ENCODE results near the gene PSAT1.

Gene PSAT1

DNA sequence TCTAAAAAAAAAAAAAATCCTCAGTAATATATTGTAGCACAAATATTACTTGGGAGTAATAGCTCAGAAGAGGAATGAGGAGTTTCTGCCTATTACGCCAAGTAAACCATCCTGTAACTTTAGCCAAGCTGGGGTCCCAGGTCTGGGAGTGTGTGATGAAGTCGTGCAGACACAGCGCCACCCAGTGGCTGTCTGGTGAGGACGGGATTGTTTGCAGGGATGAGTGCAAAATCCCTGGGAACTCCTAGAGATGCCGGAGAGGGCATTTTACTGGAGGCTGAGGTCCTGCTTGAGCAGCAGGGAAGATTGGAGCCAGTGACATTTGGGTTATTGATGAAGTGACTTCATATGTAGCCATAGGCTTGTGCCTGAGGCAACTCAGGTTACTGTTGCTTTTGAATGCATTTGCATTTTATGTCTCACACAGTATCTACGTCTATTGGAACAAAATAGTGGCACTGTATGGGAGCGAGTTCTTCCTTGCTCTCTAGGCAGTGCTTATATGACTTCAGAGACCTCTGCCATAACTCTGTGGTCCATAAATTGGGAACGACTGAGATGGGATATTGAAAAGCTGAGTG is 72.8 kb downstream of the PSAT1 start:
- Histone ChIP-seq H3K27me3 (ENCODE audit: insufficient read depth, low read depth) (no peaks in the 10 kb centered on the region), H3K4me1 (ENCODE audit: low read depth, poor library complexity, severe bottlenecking) (peaks cover 8% of the 10 kb centered on the region), H3K36me3 (ENCODE audit: insufficient read depth) (no peaks in the 10 kb centered on the region), H3K79me2 (ENCODE audit: insufficient read depth, low read depth) (no peaks in the 10 kb centered on the region), H3K27ac (no peak overlapping the region), H3K4me2 (no peak overlapping the region), H3K9ac (no peak overlapping the region), H2AFZ (ENCODE audit: low read depth) (no peak overlapping the region), H3K4me3 (IDR thresholded peaks at IDR 0.05; ENCODE audit: insufficient read depth, low read depth, low read length) (no peak overlapping the region), H4K20me1 (ENCODE audit: insufficient read depth) (no peaks in the 10 kb centered on the region)
- TF ChIP-seq, protein P1, sequence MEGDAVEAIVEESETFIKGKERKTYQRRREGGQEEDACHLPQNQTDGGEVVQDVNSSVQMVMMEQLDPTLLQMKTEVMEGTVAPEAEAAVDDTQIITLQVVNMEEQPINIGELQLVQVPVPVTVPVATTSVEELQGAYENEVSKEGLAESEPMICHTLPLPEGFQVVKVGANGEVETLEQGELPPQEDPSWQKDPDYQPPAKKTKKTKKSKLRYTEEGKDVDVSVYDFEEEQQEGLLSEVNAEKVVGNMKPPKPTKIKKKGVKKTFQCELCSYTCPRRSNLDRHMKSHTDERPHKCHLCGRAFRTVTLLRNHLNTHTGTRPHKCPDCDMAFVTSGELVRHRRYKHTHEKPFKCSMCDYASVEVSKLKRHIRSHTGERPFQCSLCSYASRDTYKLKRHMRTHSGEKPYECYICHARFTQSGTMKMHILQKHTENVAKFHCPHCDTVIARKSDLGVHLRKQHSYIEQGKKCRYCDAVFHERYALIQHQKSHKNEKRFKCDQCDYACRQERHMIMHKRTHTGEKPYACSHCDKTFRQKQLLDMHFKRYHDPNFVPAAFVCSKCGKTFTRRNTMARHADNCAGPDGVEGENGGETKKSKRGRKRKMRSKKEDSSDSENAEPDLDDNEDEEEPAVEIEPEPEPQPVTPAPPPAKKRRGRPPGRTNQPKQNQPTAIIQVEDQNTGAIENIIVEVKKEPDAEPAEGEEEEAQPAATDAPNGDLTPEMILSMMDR (conservative IDR thresholded peaks at IDR 0.05; ENCODE audit: low read depth, low read length) = peak; percentile 65

DNA sequence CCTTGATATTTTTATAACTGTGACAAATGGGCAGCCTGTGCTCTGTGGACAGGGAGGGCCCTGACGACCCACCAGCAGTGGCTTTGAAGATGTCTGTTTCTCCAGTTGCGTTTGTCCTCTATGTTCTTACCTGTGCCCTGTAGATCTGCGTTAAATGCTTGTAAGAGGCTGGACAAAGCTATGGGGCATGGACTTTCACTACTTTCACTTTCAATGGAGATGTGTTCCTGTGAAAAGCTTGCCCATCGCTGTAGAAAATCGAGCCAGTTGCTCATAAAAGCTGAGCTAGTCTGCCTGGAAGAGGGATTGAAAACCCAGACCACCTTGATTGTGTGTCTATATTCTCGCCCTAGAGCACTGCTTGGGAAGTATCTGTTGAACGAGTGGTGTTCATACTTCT is 74.1 kb downstream of the PSAT1 start:
- Histone ChIP-seq H3K4me3 (IDR thresholded peaks at IDR 0.05; ENCODE audit: insufficient read depth, low read depth, low read length) (no peak overlapping the region), H3K27me3 (ENCODE audit: insufficient read depth, low read depth) (no peaks in the 10 kb centered on the region), H3K36me3 (ENCODE audit: insufficient read depth) (no peaks in the 10 kb centered on the region), H3K9ac (no peak overlapping the region), H3K4me2 (no peak overlapping the region), H3K27ac (no peak overlapping the region), H3K4me1 (ENCODE audit: low read depth, poor library complexity, severe bottlenecking) (peaks cover 6% of the 10 kb centered on the region), H2AFZ (ENCODE audit: low read depth) (no peak overlapping the region), H3K79me2 (ENCODE audit: insufficient read depth, low read depth) (no peaks in the 10 kb centered on the region), H4K20me1 (ENCODE audit: insufficient read depth) (no peaks in the 10 kb centered on the region)
- TF ChIP-seq, protein P1 (conservative IDR thresholded peaks at IDR 0.05; ENCODE audit: low read depth, low read length) = no peak

DNA sequence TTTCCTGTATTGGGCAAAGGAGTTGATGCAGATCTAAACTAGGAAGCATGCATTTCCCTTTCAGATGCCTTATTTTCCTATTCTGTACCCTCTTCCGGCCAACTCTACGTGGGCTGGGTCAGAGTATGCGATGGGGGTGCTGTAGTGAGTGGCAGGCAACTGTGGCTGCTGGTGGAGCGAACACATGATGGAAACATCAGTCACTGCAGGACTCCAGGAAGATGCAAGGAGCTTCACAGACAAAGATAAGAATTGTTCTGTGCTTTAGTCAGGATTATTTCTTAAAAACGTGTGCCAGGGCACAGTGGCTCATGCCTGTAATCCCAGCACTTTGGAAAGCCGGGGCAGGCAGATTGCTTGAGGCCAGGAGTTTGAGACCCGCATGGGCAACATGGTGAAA is 75.1 kb downstream of the PSAT1 start:
- TF ChIP-seq, protein P1 (conservative IDR thresholded peaks at IDR 0.05; ENCODE audit: low read depth, low read length) = no peak
- Histone ChIP-seq H3K4me2 (no peak overlapping the region), H3K27me3 (ENCODE audit: insufficient read depth, low read depth) (no peaks in the 10 kb centered on the region), H2AFZ (ENCODE audit: low read depth) (no peak overlapping the region), H3K36me3 (ENCODE audit: insufficient read depth) (no peaks in the 10 kb centered on the region), H3K79me2 (ENCODE audit: insufficient read depth, low read depth) (no peaks in the 10 kb centered on the region), H3K27ac (no peak overlapping the region), H4K20me1 (ENCODE audit: insufficient read depth) (no peaks in the 10 kb centered on the region), H3K9ac (no peak overlapping the region), H3K4me3 (IDR thresholded peaks at IDR 0.05; ENCODE audit: insufficient read depth, low read depth, low read length) (no peak overlapping the region), H3K4me1 (ENCODE audit: low read depth, poor library complexity, severe bottlenecking) (no peaks in the 10 kb centered on the region)
